Tibial artery (tissue), 4 donors: Measurements from ENCODE around the gene SLC26A4.

ENCODE experiments used
- DNase-seq, 2 donors: peaks; one replicate each; pipeline ENCODE4 v3.0.0-alpha.2; 2019
- H3K27ac ChIP-seq, 2 donors: fragments of 200-600 bp; sonication (generic) in 1 of 2; 1 replicate in 1 of 2; 2 replicates in 1 of 2; pipeline ENCODE4 v1.5.1; 2018 to 2019; ENCODE audit warnings: mild to moderate bottlenecking in 1 of 2
- H3K27me3 ChIP-seq, 2 donors: fragments of 200-600 bp; sonication (generic) in 1 of 2; one replicate each; pipeline versions ENCODE4 v1.5.1 to v1.6.0; 2016 to 2019
- H3K36me3 ChIP-seq, 3 donors: fragments of 200-600 bp; sonication (generic) in 2 of 3; one replicate each; pipeline ENCODE4 v1.5.1; 2016 to 2019; ENCODE audit warnings: mild to moderate bottlenecking in 2 of 3
- H3K4me1 ChIP-seq, 4 donors: fragments of 200-600 bp; sonication (generic) in 2 of 4; 1 replicate in 3 of 4; 2 replicates in 1 of 4; pipeline ENCODE4 v1.5.1; 2016 to 2019
- H3K4me3 ChIP-seq, 2 donors: fragments of 200-600 bp; sonication (generic) in 1 of 2; 1 replicate in 1 of 2; 2 replicates in 1 of 2; pipeline ENCODE4 v1.5.1; 2018 to 2019; ENCODE audit warnings: mild to moderate bottlenecking in 2 of 2
- H3K9me3 ChIP-seq, 3 donors: fragments of 200-600 bp; sonication (generic) in 1 of 3; one replicate each; pipeline ENCODE4 v1.5.1; 2016 to 2019
- CTCF ChIP-seq, 2 experiments: fragments of 200-600 bp in 1 of 2; fragments of 450-650 bp in 1 of 2; IDR thresholded peaks; one replicate each; pipeline ENCODE4 v1.5.1; 2017 to 2019; ENCODE audit warnings: antibody characterized with exemption in 2 of 2, mild to moderate bottlenecking in 1 of 2, moderate library complexity in 1 of 2
- intact Hi-C: fragments of 100-400 bp; cut with DNase I; formaldehyde crosslinking; loops from one replicate; pipeline ENCODE4 v1.15.0; 2023; ENCODE audit warnings: low total_unique reads

SLC26A4 gene

DNA sequence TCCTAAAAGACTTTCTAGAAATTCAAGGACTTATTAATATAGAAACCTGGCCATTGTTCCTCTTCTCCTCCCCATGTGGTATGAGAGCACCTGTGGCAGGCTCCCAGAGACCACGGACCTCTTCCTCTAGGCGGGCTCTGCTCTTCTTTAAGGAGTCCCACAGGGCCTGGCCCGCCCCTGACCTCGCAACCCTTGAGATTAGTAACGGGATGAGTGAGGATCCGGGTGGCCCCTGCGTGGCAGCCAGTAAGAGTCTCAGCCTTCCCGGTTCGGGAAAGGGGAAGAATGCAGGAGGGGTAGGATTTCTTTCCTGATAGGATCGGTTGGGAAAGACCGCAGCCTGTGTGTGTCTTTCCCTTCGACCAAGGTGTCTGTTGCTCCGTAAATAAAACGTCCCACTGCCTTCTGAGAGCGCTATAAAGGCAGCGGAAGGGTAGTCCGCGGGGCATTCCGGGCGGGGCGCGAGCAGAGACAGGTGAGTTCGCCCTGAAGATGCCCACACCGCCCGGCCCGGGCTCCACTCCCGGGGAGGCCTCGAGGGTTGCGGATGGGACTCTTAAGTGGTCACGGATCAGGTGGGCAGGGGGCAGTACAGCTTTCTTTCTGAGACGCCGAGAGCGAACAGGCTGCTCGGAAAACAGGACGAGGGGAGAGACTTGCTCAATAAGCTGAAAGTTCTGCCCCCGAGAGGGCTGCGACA is at the start of gene SLC26A4:
TSS of gene SLC26A4 (plus strand) at position 448 of the 700 bp plus-strand sequence. CDS start 814 bp downstream, outside the sequence.
- intact Hi-C loops = no loop called here
- no peak for DNase-seq
- Histone ChIP-seq H3K4me1 (peaks cover 0 to 20% (median 17%) of the 10 kb centered on the region in 4 donors), H3K4me3 (peak within 1 kb of the TSS; percentile 49 to 50), H3K36me3 (no peaks in the 10 kb centered on the region), H3K9me3 (no peaks in the 10 kb centered on the region), H3K27ac (no peak within 1 kb of the TSS), H3K27me3 (peaks cover 0 to 23% of the 10 kb centered on the region in 2 donors)
- TF ChIP-seq CTCF (IDR thresholded peaks at IDR 0.05) = no peak

- peaks cover 23 to 42% (median 35%) of the 10 kb centered on the region in 3 donors for H3K36me3 ChIP-seq
- H3K27ac ChIP-seq = no peak overlapping the region
- no peaks in the 10 kb centered on the region for H3K27me3 ChIP-seq
- H3K4me3 ChIP-seq = no peak overlapping the region
- intact Hi-C loops = no loop called here
- no peaks in the 10 kb centered on the region for H3K9me3 ChIP-seq
- peaks cover 0 to 22% (median 3%) of the 10 kb centered on the region in 4 donors for H3K4me1 ChIP-seq
- TF ChIP-seq CTCF (IDR thresholded peaks at IDR 0.05) = no peak
- DNase-seq = no peak
Measured at GRCh38 chr7:107613439-107613838, 47.2 kb upstream of the SLC26A4 start.

DNA sequence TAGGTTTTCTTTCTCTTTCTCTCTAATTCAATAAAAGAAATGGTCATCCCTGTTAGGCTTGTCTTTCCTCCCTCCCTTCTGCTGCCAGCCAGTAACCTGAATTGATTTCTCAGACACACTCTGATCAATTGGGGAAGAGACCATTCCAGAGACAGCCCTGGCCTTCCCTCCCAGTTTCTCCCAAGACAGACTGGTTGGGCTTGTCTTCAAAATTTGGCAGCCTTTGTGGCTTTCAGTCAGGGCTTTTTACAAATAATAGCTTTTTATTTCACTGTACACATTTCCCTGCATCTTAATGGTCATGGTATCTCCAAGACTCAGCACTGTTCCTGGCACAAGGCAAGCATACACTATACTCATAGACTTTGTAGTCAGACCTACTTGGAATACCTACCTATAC is 46.7 kb upstream of the SLC26A4 start:
- Histone ChIP-seq H3K9me3 (no peaks in the 10 kb centered on the region), H3K4me3 (no peak overlapping the region), H3K4me1 (peaks cover 0 to 17% (median 3%) of the 10 kb centered on the region in 4 donors), H3K36me3 (peaks cover 23 to 47% (median 35%) of the 10 kb centered on the region in 3 donors), H3K27me3 (no peaks in the 10 kb centered on the region), H3K27ac (no peak overlapping the region)
- TF ChIP-seq CTCF (IDR thresholded peaks at IDR 0.05) = no peak
- DNase-seq = no peak
- intact Hi-C loops = no loop called here

DNA sequence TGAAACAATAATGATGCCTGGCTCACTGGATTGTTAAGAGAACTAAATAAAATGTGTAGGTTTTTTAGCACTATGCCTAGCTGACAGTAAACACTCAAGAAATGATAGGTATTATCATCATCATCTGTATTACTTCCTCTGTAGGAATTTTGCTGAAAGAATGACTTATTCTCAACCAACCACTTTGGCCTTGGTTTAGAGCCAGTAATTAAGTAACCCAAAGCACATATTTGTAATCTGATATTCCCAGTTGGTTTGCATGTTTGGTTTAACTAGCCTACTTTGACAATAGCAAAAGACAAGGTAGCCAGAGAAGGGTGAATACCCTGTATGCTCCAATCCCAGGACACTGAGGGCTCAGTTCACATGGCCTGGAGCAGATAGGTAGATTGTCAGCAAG is 46.2 kb upstream of the SLC26A4 start:
- no peak overlapping the region for H3K27ac ChIP-seq
- H3K9me3 ChIP-seq = no peaks in the 10 kb centered on the region
- peaks cover 0 to 12% (median 3%) of the 10 kb centered on the region in 4 donors for H3K4me1 ChIP-seq
- TF ChIP-seq CTCF (IDR thresholded peaks at IDR 0.05) = no peak
- H3K27me3 ChIP-seq = no peaks in the 10 kb centered on the region
- DNase-seq = no peak
- intact Hi-C loops = no loop called here
- no peak overlapping the region for H3K4me3 ChIP-seq
- H3K36me3 ChIP-seq = peaks cover 23 to 44% (median 35%) of the 10 kb centered on the region in 3 donors

- no peaks in the 10 kb centered on the region for H3K27me3 ChIP-seq
- no peak for TF ChIP-seq CTCF (IDR thresholded peaks at IDR 0.05)
- H3K27ac ChIP-seq = no peak overlapping the region
- intact Hi-C loops = no loop called here
- H3K4me1 ChIP-seq = no peaks in the 10 kb centered on the region
- peak in 1 of 2 donors; percentile 39 for DNase-seq
- H3K4me3 ChIP-seq = no peak overlapping the region
- H3K9me3 ChIP-seq = no peaks in the 10 kb centered on the region
- peaks cover 34 to 50% (median 42%) of the 10 kb centered on the region in 3 donors for H3K36me3 ChIP-seq
Measured at GRCh38 chr7:107615910-107616680, 44.5 kb upstream of the SLC26A4 start.
